ENCODE data around the gene NPBWR2. TPM values are rescaled to one million over a fixed set of nuclear protein-coding genes. Genes with fewer than 3 reads are reported as not detected.

The NPBWR2 gene
- total RNA-seq, 1 experiment from 2014 or later, result not detected

DNA sequence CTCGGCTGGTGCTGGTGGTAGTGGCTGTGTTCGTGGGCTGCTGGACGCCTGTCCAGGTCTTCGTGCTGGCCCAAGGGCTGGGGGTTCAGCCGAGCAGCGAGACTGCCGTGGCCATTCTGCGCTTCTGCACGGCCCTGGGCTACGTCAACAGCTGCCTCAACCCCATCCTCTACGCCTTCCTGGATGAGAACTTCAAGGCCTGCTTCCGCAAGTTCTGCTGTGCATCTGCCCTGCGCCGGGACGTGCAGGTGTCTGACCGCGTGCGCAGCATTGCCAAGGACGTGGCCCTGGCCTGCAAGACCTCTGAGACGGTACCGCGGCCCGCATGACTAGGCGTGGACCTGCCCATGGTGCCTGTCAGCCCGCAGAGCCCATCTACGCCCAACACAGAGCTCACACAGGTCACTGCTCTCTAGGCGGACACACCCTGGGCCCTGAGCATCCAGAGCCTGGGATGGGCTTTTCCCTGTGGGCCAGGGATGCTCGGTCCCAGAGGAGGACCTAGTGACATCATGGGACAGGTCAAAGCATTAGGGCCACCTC, 8.8 kb downstream of the NPBWR2 start:
- RAD21 ChIA-PET (ENCODE audit: low non-redundant PET in 1 of 2, low total read pairs in 2 of 2, uncharacterized antibody in 2 of 2, unreplicated experiment in 2 of 2), result no interaction called here
- CTCF ChIA-PET, result interaction anchor here (1.7 kb wide), 1 partner anchor 15 kb away, joined by 4 read pairs; no protein-coding TSS in a partner anchor

DNA sequence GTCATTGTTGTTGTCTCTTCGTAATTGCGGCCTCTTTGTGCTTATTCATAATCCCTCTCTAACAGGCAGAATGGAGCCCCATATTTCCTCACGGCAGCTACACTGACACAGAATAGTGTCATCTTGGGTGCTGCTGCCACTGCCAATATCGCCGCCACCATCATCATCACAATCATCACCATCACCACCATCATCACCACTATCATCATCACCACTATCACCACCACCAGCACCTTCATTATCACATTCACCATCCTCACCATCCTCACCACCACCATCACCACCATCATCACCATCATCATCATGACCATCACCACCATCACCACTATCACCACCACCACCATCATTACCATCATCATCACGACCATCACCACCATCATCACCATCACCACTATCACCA, 10.8 kb downstream of the NPBWR2 start:
- CTCF ChIA-PET, result no interaction called here
- no peaks in the 10 kb centered on the region for H3K27me3 ChIP-seq (ENCODE audit: insufficient read depth, low read length)
- H3K9me2 ChIP-seq (ENCODE audit: insufficient read depth), result no peaks in the 10 kb centered on the region
- H3K79me2 ChIP-seq (ENCODE audit: insufficient read depth, low read length), result no peaks in the 10 kb centered on the region
- intact Hi-C loops (cut with micrococcal nuclease), result no loop called here
- no peak for TF ChIP-seq TCF7L2 (IDR thresholded peaks at IDR 0.05; ENCODE audit: borderline replicate concordance, extremely low read depth, insufficient read depth, insufficient read length)
- TF ChIP-seq ZFX (IDR thresholded peaks at IDR 0.05), result no peak
- TF ChIP-seq, protein P1, sequence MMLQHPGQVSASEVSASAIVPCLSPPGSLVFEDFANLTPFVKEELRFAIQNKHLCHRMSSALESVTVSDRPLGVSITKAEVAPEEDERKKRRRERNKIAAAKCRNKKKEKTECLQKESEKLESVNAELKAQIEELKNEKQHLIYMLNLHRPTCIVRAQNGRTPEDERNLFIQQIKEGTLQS (IDR thresholded peaks at IDR 0.05), result no peak
- no peak for TF ChIP-seq CBX3 (IDR thresholded peaks at IDR 0.05; ENCODE audit: low read depth)
- no peak for TF ChIP-seq EZH2phosphoT487 (IDR thresholded peaks at IDR 0.05; ENCODE audit: borderline replicate concordance)
- TF ChIP-seq SP1 (IDR thresholded peaks at IDR 0.05; ENCODE audit: low read depth), result no peak
- no peak for TF ChIP-seq ZNF274 (IDR thresholded peaks at IDR 0.05; ENCODE audit: low read depth, low read length)
- TF ChIP-seq FOSL1 (IDR thresholded peaks at IDR 0.05; ENCODE audit: low read depth), result no peak
- no peak for TF ChIP-seq SIN3A (IDR thresholded peaks at IDR 0.05; ENCODE audit: low read depth)
- TF ChIP-seq, protein P2, sequence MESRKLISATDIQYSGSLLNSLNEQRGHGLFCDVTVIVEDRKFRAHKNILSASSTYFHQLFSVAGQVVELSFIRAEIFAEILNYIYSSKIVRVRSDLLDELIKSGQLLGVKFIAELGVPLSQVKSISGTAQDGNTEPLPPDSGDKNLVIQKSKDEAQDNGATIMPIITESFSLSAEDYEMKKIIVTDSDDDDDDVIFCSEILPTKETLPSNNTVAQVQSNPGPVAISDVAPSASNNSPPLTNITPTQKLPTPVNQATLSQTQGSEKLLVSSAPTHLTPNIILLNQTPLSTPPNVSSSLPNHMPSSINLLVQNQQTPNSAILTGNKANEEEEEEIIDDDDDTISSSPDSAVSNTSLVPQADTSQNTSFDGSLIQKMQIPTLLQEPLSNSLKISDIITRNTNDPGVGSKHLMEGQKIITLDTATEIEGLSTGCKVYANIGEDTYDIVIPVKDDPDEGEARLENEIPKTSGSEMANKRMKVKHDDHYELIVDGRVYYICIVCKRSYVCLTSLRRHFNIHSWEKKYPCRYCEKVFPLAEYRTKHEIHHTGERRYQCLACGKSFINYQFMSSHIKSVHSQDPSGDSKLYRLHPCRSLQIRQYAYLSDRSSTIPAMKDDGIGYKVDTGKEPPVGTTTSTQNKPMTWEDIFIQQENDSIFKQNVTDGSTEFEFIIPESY (IDR thresholded peaks at IDR 0.05; ENCODE audit: extremely low read depth, insufficient replicate concordance, low read length), result no peak
- no peak for TF ChIP-seq POLR2A (IDR thresholded peaks at IDR 0.05; ENCODE audit: borderline replicate concordance, extremely low read depth, insufficient read depth, insufficient read length)
- TF ChIP-seq, protein P3, sequence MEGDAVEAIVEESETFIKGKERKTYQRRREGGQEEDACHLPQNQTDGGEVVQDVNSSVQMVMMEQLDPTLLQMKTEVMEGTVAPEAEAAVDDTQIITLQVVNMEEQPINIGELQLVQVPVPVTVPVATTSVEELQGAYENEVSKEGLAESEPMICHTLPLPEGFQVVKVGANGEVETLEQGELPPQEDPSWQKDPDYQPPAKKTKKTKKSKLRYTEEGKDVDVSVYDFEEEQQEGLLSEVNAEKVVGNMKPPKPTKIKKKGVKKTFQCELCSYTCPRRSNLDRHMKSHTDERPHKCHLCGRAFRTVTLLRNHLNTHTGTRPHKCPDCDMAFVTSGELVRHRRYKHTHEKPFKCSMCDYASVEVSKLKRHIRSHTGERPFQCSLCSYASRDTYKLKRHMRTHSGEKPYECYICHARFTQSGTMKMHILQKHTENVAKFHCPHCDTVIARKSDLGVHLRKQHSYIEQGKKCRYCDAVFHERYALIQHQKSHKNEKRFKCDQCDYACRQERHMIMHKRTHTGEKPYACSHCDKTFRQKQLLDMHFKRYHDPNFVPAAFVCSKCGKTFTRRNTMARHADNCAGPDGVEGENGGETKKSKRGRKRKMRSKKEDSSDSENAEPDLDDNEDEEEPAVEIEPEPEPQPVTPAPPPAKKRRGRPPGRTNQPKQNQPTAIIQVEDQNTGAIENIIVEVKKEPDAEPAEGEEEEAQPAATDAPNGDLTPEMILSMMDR (IDR thresholded peaks at IDR 0.05 in 2 of 3, conservative IDR thresholded peaks at IDR 0.05 in 1 of 3; ENCODE audit: borderline replicate concordance in 1 of 3, insufficient read depth in 1 of 3, low read depth in 2 of 3, low read length in 2 of 3), result no peak
- H3K9me3 ChIP-seq (ENCODE audit: control insufficient read depth in 1 of 2, insufficient read depth in 1 of 2, low read depth in 1 of 2, low read length in 2 of 2), result no peaks in the 10 kb centered on the region
- no peaks in the 10 kb centered on the region for H4K20me1 ChIP-seq (ENCODE audit: insufficient read depth)
- H3K4me1 ChIP-seq (ENCODE audit: control insufficient read depth in 1 of 2, insufficient read depth in 2 of 2, low read length in 2 of 2), result peaks cover under 1 to 1% of the 10 kb centered on the region in 2 experiments; a peak in 2 of 4 replicates
- BruUV-seq (replicated peaks), result no TSS peak
- RAD21 ChIA-PET (ENCODE audit: low non-redundant PET in 1 of 2, low total read pairs in 2 of 2, uncharacterized antibody in 2 of 2, unreplicated experiment in 2 of 2), result no interaction called here
- POLR2A ChIA-PET, result no interaction called here
- DNase-seq (ENCODE audit: low read depth, low spot score) (no peak), ATAC-seq (no peak)
- H3K4me3 ChIP-seq (replicated peaks in 1 of 2; ENCODE audit: low read depth in 1 of 2, low read length in 2 of 2), result no peak overlapping the region
- no peaks in the 10 kb centered on the region for H3K36me3 ChIP-seq (ENCODE audit: control insufficient read depth in 1 of 2, insufficient read depth in 2 of 2, low read length in 2 of 2)
- no peak overlapping the region for H3K27ac ChIP-seq (ENCODE audit: low read depth, low read length)
- H3K4me2 ChIP-seq (ENCODE audit: low read length), result no peak overlapping the region
- no peak overlapping the region for H3K9ac ChIP-seq (ENCODE audit: low read length)
- no peak overlapping the region for H2AFZ ChIP-seq (ENCODE audit: low read depth, low read length, poor library complexity, severe bottlenecking)

More for the DNA sequence above, 8.8 kb downstream of the NPBWR2 start:
- Histone ChIP-seq H3K9ac (ENCODE audit: low read length) (no peak overlapping the region), H3K27me3 (ENCODE audit: insufficient read depth, low read length) (no peaks in the 10 kb centered on the region), H3K36me3 (ENCODE audit: control insufficient read depth in 1 of 2, insufficient read depth in 2 of 2, low read length in 2 of 2) (no peaks in the 10 kb centered on the region), H3K27ac (ENCODE audit: low read depth, low read length) (no peak overlapping the region), H2AFZ (ENCODE audit: low read depth, low read length, poor library complexity, severe bottlenecking) (no peak overlapping the region), H3K4me1 (ENCODE audit: control insufficient read depth in 1 of 2, insufficient read depth in 2 of 2, low read length in 2 of 2) (peaks cover 4 to 13% of the 10 kb centered on the region in 2 experiments; a peak in 2 of 4 replicates), H3K9me3 (ENCODE audit: control insufficient read depth in 1 of 2, insufficient read depth in 1 of 2, low read depth in 1 of 2, low read length in 2 of 2) (no peaks in the 10 kb centered on the region), H3K79me2 (ENCODE audit: insufficient read depth, low read length) (no peaks in the 10 kb centered on the region), H3K4me3 (replicated peaks in 1 of 2; ENCODE audit: low read depth in 1 of 2, low read length in 2 of 2) (no peak overlapping the region), H4K20me1 (ENCODE audit: insufficient read depth) (no peaks in the 10 kb centered on the region), H3K9me2 (ENCODE audit: insufficient read depth) (no peaks in the 10 kb centered on the region), H3K4me2 (ENCODE audit: low read length) (no peak overlapping the region)
- DNase-seq (ENCODE audit: low read depth, low spot score) (no peak), ATAC-seq (no peak)
- intact Hi-C loops (cut with micrococcal nuclease), result no loop called here
- POLR2A ChIA-PET, result no interaction called here
- TF ChIP-seq SP1 (IDR thresholded peaks at IDR 0.05; ENCODE audit: low read depth) (no peak), TCF7L2 (IDR thresholded peaks at IDR 0.05; ENCODE audit: borderline replicate concordance, extremely low read depth, insufficient read depth, insufficient read length) (no peak), ZFX (IDR thresholded peaks at IDR 0.05) (no peak)
- no TSS peak for BruUV-seq (replicated peaks)
